Vagina (tissue), 2 donors: ENCODE data around the gene KIAA0753. TPM values are rescaled to one million over a fixed set of nuclear protein-coding genes. Genes with fewer than 3 reads are reported as not detected.

Source experiments
- DNase-seq, 2 donors: peaks; one replicate each; pipeline ENCODE4 v3.0.0-alpha.2; 2017; ENCODE audit errors: extremely low spot score in 2 of 2
- H3K27ac ChIP-seq: fragments of 200-600 bp; sonication (generic); one replicate; pipeline ENCODE4 v1.5.1; 2019
- H3K27me3 ChIP-seq: fragments of 200-600 bp; sonication (generic); one replicate; pipeline ENCODE4 v1.5.1; 2019
- H3K36me3 ChIP-seq, 2 donors: fragments of 200-600 bp; sonication (generic); one replicate each; pipeline ENCODE4 v1.5.1; 2017 to 2019
- H3K4me1 ChIP-seq: fragments of 200-600 bp; sonication (generic); one replicate; pipeline ENCODE4 v1.5.1; 2019
- H3K4me3 ChIP-seq, 2 donors: fragments of 200-600 bp; sonication (generic); 1 replicate in 1 of 2; 2 replicates in 1 of 2; pipeline ENCODE4 v1.5.1; 2016 to 2019
- H3K9me3 ChIP-seq: fragments of 200-600 bp; sonication (generic); one replicate; pipeline ENCODE4 v1.5.1; 2019
- POLR2A ChIP-seq, 2 donors: fragments of 450-650 bp; IDR thresholded peaks; one replicate each; pipeline ENCODE4 v1.6.1; 2017; ENCODE audit warnings: antibody characterized with exemption in 2 of 2, mild to moderate bottlenecking in 2 of 2, moderate library complexity in 2 of 2
- POLR2AphosphoS5 ChIP-seq, 2 donors: sonication (generic); formaldehyde crosslinking; IDR thresholded peaks; one replicate each; pipeline ENCODE4 v1.9.0; 2017; ENCODE audit warnings: antibody characterized with exemption in 2 of 2, mild to moderate bottlenecking in 2 of 2, low read depth in 1 of 2; ENCODE audit not compliant: insufficient read depth in 1 of 2
- intact Hi-C: fragments of 100-400 bp; cut with DNase I; formaldehyde crosslinking; loops from one replicate; pipeline ENCODE4 v1.15.1; 2023
- total RNA-seq: library from RNA; depleted of rRNA; stranded (reverse); fragments of >200 nt; gene quantifications from one replicate; pipeline ENCODE4 v1.2.3, GENCODE V29; 2016
- TF ChIP-seq, protein P1 (sequence below), 3 experiments: fragments of 450-650 bp in 2 of 3; fragments of 200-600 bp in 1 of 3; sonication (generic) in 1 of 3; IDR thresholded peaks; one replicate each; pipeline ENCODE4 v1.5.1; 2017 to 2019; ENCODE audit warnings: antibody characterized with exemption in 3 of 3, mild to moderate bottlenecking in 2 of 3, moderate library complexity in 2 of 3

The KIAA0753 gene
- total RNA-seq, 1 donor from 2014 or later = 14.5 TPM

DNA sequence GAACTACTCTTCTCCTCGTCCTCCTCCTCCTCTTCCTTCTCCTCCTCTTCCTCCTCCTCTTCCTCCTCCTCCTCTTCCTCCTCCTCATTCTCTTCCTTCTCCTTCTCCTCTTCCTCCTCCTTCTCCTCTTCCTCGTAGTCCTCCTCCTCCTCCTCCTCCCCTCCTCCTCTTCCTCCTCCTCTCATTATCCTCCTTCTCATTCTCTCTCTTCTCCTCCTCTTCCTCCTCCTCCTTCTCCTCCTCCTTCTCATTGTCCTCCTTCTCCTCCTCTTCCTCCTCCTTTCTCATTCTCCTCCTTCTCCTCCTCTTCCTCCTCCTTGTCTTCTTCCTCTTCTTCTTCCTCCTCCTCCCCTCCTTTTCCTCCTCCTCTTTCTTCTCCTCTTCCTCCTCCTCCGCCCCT lies 80.0 kb downstream of the KIAA0753 start:
- TF ChIP-seq POLR2AphosphoS5 (IDR thresholded peaks at IDR 0.05; ENCODE audit: insufficient read depth in 1 of 2, low read depth in 1 of 2) (no peak), POLR2A (IDR thresholded peaks at IDR 0.05) (no peak)
- TF ChIP-seq, protein P1, sequence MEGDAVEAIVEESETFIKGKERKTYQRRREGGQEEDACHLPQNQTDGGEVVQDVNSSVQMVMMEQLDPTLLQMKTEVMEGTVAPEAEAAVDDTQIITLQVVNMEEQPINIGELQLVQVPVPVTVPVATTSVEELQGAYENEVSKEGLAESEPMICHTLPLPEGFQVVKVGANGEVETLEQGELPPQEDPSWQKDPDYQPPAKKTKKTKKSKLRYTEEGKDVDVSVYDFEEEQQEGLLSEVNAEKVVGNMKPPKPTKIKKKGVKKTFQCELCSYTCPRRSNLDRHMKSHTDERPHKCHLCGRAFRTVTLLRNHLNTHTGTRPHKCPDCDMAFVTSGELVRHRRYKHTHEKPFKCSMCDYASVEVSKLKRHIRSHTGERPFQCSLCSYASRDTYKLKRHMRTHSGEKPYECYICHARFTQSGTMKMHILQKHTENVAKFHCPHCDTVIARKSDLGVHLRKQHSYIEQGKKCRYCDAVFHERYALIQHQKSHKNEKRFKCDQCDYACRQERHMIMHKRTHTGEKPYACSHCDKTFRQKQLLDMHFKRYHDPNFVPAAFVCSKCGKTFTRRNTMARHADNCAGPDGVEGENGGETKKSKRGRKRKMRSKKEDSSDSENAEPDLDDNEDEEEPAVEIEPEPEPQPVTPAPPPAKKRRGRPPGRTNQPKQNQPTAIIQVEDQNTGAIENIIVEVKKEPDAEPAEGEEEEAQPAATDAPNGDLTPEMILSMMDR (IDR thresholded peaks at IDR 0.05) = no peak
- intact Hi-C loops = no loop called here
- Histone ChIP-seq H3K36me3 (no peaks in the 10 kb centered on the region), H3K4me3 (no peak overlapping the region), H3K9me3 (no peaks in the 10 kb centered on the region), H3K27me3 (no peaks in the 10 kb centered on the region), H3K4me1 (peaks cover 22% of the 10 kb centered on the region), H3K27ac (no peak overlapping the region)
- no peak for DNase-seq

DNA sequence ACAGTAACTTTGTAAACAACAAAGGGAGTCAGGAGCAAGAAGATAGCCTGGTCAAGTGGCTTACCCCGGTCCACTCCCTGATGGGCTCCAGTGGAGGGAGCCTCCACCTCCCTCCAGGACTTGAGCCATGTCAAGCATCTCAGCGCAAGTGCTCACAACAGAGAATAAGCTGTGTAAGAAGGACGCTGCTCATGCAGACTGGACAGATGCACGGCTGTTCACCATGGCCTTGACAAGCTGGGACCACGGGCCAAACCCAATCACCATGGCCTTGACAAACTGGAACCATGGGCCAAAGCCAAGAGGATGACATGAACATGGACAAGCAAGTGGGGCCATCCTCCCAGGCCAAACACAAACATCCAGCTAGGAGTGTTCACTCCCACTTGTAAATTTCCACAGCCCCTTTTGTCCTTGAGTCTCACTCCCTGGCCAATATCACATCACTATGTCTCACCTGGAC lies 80.7 kb downstream of the KIAA0753 start:
- intact Hi-C loops = no loop called here
- DNase-seq = no peak
- no peak for TF ChIP-seq POLR2AphosphoS5 (IDR thresholded peaks at IDR 0.05; ENCODE audit: insufficient read depth in 1 of 2, low read depth in 1 of 2)
- Histone ChIP-seq H3K27ac (no peak overlapping the region), H3K36me3 (no peaks in the 10 kb centered on the region), H3K9me3 (no peaks in the 10 kb centered on the region), H3K27me3 (no peaks in the 10 kb centered on the region), H3K4me3 (no peak overlapping the region), H3K4me1 (peaks cover 29% of the 10 kb centered on the region)

GRCh38 chr17:6558932-6559752 lies 81.4 kb downstream of the KIAA0753 start:
- intact Hi-C loops = no loop called here
- no peak for DNase-seq
- Histone ChIP-seq H3K9me3 (no peaks in the 10 kb centered on the region), H3K4me1 (peaks cover 34% of the 10 kb centered on the region), H3K36me3 (no peaks in the 10 kb centered on the region), H3K27ac (no peak overlapping the region), H3K4me3 (no peak overlapping the region), H3K27me3 (no peaks in the 10 kb centered on the region)
- no peak for TF ChIP-seq POLR2AphosphoS5 (IDR thresholded peaks at IDR 0.05; ENCODE audit: insufficient read depth in 1 of 2, low read depth in 1 of 2)
- TF ChIP-seq POLR2A (IDR thresholded peaks at IDR 0.05) = no peak
- TF ChIP-seq, protein P1 (IDR thresholded peaks at IDR 0.05) = no peak

- H3K4me1 ChIP-seq = peaks cover 40% of the 10 kb centered on the region
- H3K27ac ChIP-seq = no peak overlapping the region
- H3K36me3 ChIP-seq = no peaks in the 10 kb centered on the region
- no peak for DNase-seq
- H3K27me3 ChIP-seq = no peaks in the 10 kb centered on the region
- H3K4me3 ChIP-seq = no peak overlapping the region
- H3K9me3 ChIP-seq = no peaks in the 10 kb centered on the region
- no peak for TF ChIP-seq POLR2AphosphoS5 (IDR thresholded peaks at IDR 0.05; ENCODE audit: insufficient read depth in 1 of 2, low read depth in 1 of 2)
- TF ChIP-seq, protein P1 (IDR thresholded peaks at IDR 0.05) = no peak
- no peak for TF ChIP-seq POLR2A (IDR thresholded peaks at IDR 0.05)
- intact Hi-C loops = no loop called here
Measured at GRCh38 chr17:6558276-6558675, 82.2 kb downstream of the KIAA0753 start.

- DNase-seq = no peak
- H3K4me3 ChIP-seq = peak overlapping the region; percentile 35 to 69
- intact Hi-C loops = no loop called here
- no peaks in the 10 kb centered on the region for H3K9me3 ChIP-seq
- TF ChIP-seq POLR2AphosphoS5 (IDR thresholded peaks at IDR 0.05; ENCODE audit: insufficient read depth in 1 of 2, low read depth in 1 of 2) (no peak), POLR2A (IDR thresholded peaks at IDR 0.05) (no peak)
- TF ChIP-seq, protein P1 (IDR thresholded peaks at IDR 0.05) = no peak
- peaks cover 47% of the 10 kb centered on the region for H3K4me1 ChIP-seq
- H3K27ac ChIP-seq = no peak overlapping the region
- no peaks in the 10 kb centered on the region for H3K27me3 ChIP-seq
- H3K36me3 ChIP-seq = no peaks in the 10 kb centered on the region
Measured at GRCh38 chr17:6557040-6557438, 83.5 kb downstream of the KIAA0753 start.
